Hematopoietic multipotent progenitor cell treated with erythropoietin and hydrocortisone succinate and interleukin-3 and kit ligand, for 8 days (in vitro differentiated cells): ENCODE results near the gene CGB1.

Experiments
- DNase-seq: peaks from one replicate; pipeline ENCODE4 v3.0.0-alpha.2; 2015

Gene CGB1

GRCh38 chr19:48993175-48994034, 43.3 kb downstream of the CGB1 start, which contains the start of the genes GYS1 and RUVBL2:
Gene GYS1, minus strand, starts transcription at chr19:48993309. Its CDS starts 197 bp downstream, at chr19:48993112.
Gene RUVBL2, plus strand, starts transcription at chr19:48993887. Its CDS starts 25 bp downstream, at chr19:48993912.
- DNase-seq = peak; percentile 99

GRCh38 chr19:48992581-48993174, 44.0 kb downstream of the CGB1 start:
- no peak for DNase-seq

DNA sequence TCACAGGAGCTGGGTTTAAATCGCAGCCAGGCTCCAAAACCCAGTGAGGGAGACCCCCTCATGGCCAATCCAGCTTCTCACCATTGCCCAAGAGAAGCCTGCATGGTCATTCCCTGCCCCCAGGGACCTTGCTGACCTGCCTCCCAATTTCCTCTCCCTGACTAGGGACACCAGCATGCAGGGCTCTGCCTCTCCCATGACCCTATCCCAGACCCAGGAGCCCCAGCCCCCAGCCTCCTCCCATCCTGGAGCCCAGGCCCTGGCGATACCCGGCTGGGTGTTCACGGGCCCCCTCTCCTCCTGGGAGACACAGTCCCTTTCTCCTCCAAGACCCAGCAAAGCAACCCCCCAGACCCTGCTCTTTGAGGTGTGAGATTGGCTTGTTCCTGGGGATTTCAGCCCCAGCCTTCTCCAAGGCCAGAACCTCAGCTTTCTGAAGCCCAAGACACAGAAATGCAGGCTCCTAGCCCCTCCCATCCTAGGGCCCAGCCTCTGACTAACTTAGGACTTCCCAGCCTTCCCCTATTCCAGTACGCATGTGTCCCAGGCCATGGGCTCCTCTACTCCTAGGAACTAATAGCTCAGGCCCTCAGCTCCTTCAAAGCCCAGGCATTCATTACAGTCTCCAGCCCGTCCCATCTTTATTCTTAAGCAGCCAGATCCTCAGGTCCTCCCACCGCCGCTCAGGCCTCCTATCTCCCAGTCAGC, 44.7 kb downstream of the CGB1 start:
- peak; percentile 45 for DNase-seq

- DNase-seq = no peak
These were observed 45.6 kb downstream of the CGB1 start for GRCh38 chr19:48991011-48991609.

DNA sequence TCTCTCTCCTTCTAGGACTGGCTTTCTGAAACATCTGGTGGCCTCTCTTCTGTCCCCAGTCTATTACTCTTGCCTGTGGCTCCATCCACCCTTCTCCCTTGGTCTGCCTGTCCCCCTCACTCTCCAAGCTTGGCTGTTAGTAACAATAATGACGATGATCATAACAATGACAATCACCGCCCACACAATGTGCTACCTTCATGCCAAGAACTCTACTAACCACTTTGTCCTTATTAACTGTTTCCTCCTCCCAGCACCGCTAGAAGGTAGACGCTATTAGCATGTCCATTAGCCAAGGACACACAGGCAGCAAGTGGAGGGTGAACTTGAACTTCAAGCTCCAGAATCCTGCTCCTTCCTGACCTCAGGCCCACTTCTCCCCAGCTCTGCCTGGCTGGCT, 46.3 kb downstream of the CGB1 start:
- DNase-seq = no peak

- no peak for DNase-seq
These were observed 46.9 kb downstream of the CGB1 start for GRCh38 chr19:48989701-48990291.

DNA sequence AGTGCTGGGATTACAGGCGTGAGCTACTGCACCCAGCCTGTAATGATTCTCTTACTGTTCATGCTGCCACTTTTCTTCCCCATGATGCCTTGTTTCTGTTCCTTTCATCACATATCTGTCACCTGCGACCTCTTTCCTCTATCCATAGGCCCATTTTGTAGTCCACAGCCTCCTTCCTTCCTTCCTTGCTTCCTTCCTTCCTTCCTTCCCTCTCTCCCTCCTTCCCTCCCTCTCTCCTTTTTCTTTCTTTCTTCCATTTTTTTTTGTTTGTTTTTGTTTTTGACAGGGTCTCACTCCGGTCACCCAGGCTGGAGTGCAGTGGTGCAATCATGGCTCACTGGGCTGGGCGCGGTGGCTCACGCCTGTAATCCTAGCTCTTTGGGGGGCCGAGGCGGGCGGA, 47.8 kb downstream of the CGB1 start:
- DNase-seq = no peak

GRCh38 chr19:48988286-48988685, 48.4 kb downstream of the CGB1 start:
- DNase-seq = no peak

DNA sequence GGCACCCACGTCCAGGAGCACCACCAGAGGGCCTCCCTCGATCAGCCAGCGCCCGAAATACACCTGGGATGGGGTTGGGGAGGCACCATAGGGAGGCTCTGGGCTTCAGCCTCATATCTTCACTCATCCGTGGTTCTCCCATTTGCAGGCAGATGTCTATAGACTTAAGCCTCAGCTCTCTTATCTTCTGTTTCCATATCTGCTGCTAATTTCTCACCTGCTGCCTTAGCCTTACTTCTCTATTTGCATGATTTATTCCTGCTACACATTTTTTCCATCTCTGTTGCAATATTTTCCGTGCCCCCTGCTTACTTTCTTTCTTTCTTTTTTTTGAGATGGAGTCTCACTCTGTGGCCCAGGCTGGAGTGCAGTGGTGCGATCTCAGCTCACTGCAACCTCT, 49.4 kb downstream of the CGB1 start:
- DNase-seq = no peak

GRCh38 chr19:48986211-48986610, 50.5 kb downstream of the CGB1 start:
- DNase-seq = no peak

GRCh38 chr19:48985711-48986110, 51.0 kb downstream of the CGB1 start:
- DNase-seq = no peak
